Measurements from ENCODE around the gene SOWAHB. TPM values are rescaled to one million over a fixed set of nuclear protein-coding genes. Genes with fewer than 3 reads are reported as not detected.

The SOWAHB gene
- total and polyA plus RNA-seq, 2 donors from 2014 or later, result 3.3 to 5.0 TPM

DNA sequence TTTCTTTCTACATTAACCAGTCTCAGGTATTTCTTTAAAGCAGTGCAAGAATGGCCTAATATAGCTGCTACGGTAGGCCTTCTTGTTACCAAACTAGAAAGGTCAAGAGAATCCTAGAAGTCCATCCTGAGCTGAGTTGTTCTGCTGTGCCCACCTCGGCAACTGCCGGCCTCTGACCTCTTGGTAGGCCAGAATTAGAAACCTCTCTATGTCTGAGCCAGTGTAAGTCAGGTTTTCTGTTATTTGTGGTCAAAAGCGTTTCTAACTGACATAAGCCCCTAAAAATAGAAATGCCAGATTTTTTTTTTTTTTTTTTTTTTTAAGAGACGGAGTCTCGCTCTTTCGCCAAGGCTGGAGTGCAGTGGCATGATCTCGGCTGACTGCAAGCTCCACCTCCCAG is 43.1 kb downstream of the SOWAHB start:
- Histone ChIP-seq H3K9ac (ENCODE audit: low read length in 3 of 3) (no peak overlapping the region), H3K36me3 (ENCODE audit: control insufficient read depth in 2 of 3, insufficient read depth in 3 of 3, low read length in 3 of 3) (no peaks in the 10 kb centered on the region), H3K27me3 (ENCODE audit: control insufficient read depth, insufficient read depth, low read length) (no peaks in the 10 kb centered on the region), H3K27ac (ENCODE audit: low read depth in 2 of 2, low read length in 2 of 2) (no peak overlapping the region), H3K4me3 (ENCODE audit: low read length in 3 of 3) (no peak overlapping the region), H3K4me1 (ENCODE audit: control insufficient read depth in 2 of 3, insufficient read depth in 2 of 3, low read depth in 1 of 3, low read length in 3 of 3) (peaks cover 0 to 6% (median 6%) of the 10 kb centered on the region in 3 donors), H3K9me3 (ENCODE audit: control insufficient read depth in 2 of 3, insufficient read depth in 1 of 3, low read length in 3 of 3) (no peaks in the 10 kb centered on the region)
- intact Hi-C loops (cut with DNase I), result no loop called here
- TF ChIP-seq, protein P1, sequence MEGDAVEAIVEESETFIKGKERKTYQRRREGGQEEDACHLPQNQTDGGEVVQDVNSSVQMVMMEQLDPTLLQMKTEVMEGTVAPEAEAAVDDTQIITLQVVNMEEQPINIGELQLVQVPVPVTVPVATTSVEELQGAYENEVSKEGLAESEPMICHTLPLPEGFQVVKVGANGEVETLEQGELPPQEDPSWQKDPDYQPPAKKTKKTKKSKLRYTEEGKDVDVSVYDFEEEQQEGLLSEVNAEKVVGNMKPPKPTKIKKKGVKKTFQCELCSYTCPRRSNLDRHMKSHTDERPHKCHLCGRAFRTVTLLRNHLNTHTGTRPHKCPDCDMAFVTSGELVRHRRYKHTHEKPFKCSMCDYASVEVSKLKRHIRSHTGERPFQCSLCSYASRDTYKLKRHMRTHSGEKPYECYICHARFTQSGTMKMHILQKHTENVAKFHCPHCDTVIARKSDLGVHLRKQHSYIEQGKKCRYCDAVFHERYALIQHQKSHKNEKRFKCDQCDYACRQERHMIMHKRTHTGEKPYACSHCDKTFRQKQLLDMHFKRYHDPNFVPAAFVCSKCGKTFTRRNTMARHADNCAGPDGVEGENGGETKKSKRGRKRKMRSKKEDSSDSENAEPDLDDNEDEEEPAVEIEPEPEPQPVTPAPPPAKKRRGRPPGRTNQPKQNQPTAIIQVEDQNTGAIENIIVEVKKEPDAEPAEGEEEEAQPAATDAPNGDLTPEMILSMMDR (IDR thresholded peaks at IDR 0.05; ENCODE audit: borderline replicate concordance, extremely low read depth, insufficient read depth), result no peak
- FAIRE-seq (no peak), DNase-seq (no peak)

DNA sequence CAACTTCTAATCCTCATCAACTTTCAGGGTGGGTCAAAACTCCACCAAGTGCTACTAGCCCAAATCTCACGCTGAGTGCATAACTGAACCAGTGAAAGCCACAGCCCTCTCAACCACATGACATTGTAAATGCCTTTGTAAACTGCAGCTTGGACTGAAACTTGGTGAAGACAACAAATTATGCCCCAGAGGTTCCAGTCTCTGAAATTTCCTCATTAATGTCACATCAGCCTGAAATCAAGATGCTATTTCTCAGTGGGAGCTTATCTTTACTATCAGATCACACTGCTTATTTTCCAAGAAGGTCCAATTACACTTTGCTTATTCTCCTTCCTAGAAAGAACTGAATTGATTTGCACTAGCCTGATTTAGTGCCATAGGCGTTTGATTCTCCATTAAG is 46.6 kb downstream of the SOWAHB start:
- DNase-seq (peak in 1 of 5 donors; percentile 38), FAIRE-seq (no peak)
- Histone ChIP-seq H3K27me3 (ENCODE audit: control insufficient read depth, insufficient read depth, low read length) (no peaks in the 10 kb centered on the region), H3K36me3 (ENCODE audit: control insufficient read depth in 2 of 3, insufficient read depth in 3 of 3, low read length in 3 of 3) (no peaks in the 10 kb centered on the region), H3K9ac (ENCODE audit: low read length in 3 of 3) (no peak overlapping the region), H3K27ac (ENCODE audit: low read depth in 2 of 2, low read length in 2 of 2) (no peak overlapping the region), H3K9me3 (ENCODE audit: control insufficient read depth in 2 of 3, insufficient read depth in 1 of 3, low read length in 3 of 3) (no peaks in the 10 kb centered on the region), H3K4me3 (ENCODE audit: low read length in 3 of 3) (no peak overlapping the region), H3K4me1 (ENCODE audit: control insufficient read depth in 2 of 3, insufficient read depth in 2 of 3, low read depth in 1 of 3, low read length in 3 of 3) (peaks cover 0 to 6% (median 2%) of the 10 kb centered on the region in 3 donors)
- intact Hi-C loops (cut with DNase I), result no loop called here
- TF ChIP-seq, protein P1 (IDR thresholded peaks at IDR 0.05; ENCODE audit: borderline replicate concordance, extremely low read depth, insufficient read depth), result no peak

DNA sequence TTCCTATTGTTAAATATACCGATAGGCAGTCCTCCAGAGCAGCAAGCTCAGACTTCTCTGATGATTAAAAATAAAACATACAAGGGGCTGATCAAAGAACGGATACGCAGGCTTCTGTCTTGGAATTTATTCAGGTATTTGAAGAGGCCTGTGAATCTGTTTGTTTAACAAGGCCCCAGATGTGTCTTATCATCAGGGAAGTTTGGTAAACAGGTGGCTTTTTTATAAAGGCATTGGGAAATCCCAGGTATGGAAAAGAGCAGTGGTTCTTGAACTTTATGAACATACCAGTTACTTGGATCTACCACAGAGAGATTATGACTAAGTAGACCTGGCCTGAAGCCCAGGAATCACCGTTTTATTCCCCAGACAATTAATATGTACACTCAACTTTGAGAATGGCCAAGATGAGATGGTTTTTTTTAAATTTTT is 47.9 kb downstream of the SOWAHB start:
- no peak overlapping the region for H3K4me3 ChIP-seq (ENCODE audit: low read length in 3 of 3)
- H3K36me3 ChIP-seq (ENCODE audit: control insufficient read depth in 2 of 3, insufficient read depth in 3 of 3, low read length in 3 of 3), result no peaks in the 10 kb centered on the region
- H3K27me3 ChIP-seq (ENCODE audit: control insufficient read depth, insufficient read depth, low read length), result no peaks in the 10 kb centered on the region
- TF ChIP-seq, protein P1 (IDR thresholded peaks at IDR 0.05; ENCODE audit: borderline replicate concordance, extremely low read depth, insufficient read depth), result no peak
- DNase-seq (no peak), FAIRE-seq (no peak)
- intact Hi-C loops (cut with DNase I), result no loop called here
- no peak overlapping the region for H3K9ac ChIP-seq (ENCODE audit: low read length in 3 of 3)
- no peak overlapping the region for H3K27ac ChIP-seq (ENCODE audit: low read depth in 2 of 2, low read length in 2 of 2)
- no peaks in the 10 kb centered on the region for H3K4me1 ChIP-seq (ENCODE audit: control insufficient read depth in 2 of 3, insufficient read depth in 2 of 3, low read depth in 1 of 3, low read length in 3 of 3)
- H3K9me3 ChIP-seq (ENCODE audit: control insufficient read depth in 2 of 3, insufficient read depth in 1 of 3, low read length in 3 of 3), result no peaks in the 10 kb centered on the region

Other genes with a start within 250 kb of the SOWAHB start
- gene SEPTIN11, start 51.6 kb upstream of the SOWAHB start, total RNA-seq, result 118 TPM
- gene SEPTIN11, start 51.6 kb upstream of the SOWAHB start, polyA plus RNA-seq (ENCODE audit: insufficient read depth, low read depth, low replicate concordance), result 38.0 TPM
- 314 TPM for gene CCNI, start 177.8 kb upstream of the SOWAHB start, total RNA-seq
- gene CCNI, start 177.8 kb upstream of the SOWAHB start, polyA plus RNA-seq (ENCODE audit: insufficient read depth, low read depth, low replicate concordance), result 172 TPM

Data from kidney (tissue), 14 donors.